Chondrocyte (in vitro differentiated cells): ENCODE measurements around the gene DNMT3A. TPM values are rescaled to one million over a fixed set of nuclear protein-coding genes. Genes with fewer than 3 reads are reported as not detected.

Experiments
- DNase-seq: peaks from one replicate; pipeline ENCODE4 v3.0.0; 2021; ENCODE audit warnings: mixed read lengths, low spot score
- H3K27ac Mint-ChIP-seq: one replicate; pipeline ENCODE4 v1.8.0; 2021; ENCODE audit warnings: mild to moderate bottlenecking, moderate library complexity, mixed read lengths; ENCODE audit not compliant: unreplicated experiment
- H3K27me3 Mint-ChIP-seq: 2 replicates; pipeline ENCODE4 v1.8.0; 2021; ENCODE audit warnings: low read depth, mixed read lengths
- H3K36me3 Mint-ChIP-seq: 2 replicates; pipeline ENCODE4 v1.8.0; 2021; ENCODE audit warnings: low read depth, mixed read lengths
- H3K4me1 Mint-ChIP-seq: 2 replicates; pipeline ENCODE4 v1.8.0; 2021; ENCODE audit warnings: low read depth, mild to moderate bottlenecking, mixed read lengths
- H3K4me3 Mint-ChIP-seq: one replicate; pipeline ENCODE4 v1.8.0; 2021; ENCODE audit warnings: mild to moderate bottlenecking, moderate library complexity, mixed read lengths; ENCODE audit not compliant: unreplicated experiment
- H3K9me3 Mint-ChIP-seq: 2 replicates; pipeline ENCODE4 v1.8.0; 2021; ENCODE audit warnings: low read depth, mixed read lengths
- CTCF ChIP-seq: fragments of 200-600 bp; sonication (generic); IDR thresholded peaks from 2 replicates; pipeline ENCODE4 v1.5.0; 2021; ENCODE audit warnings: antibody characterized with exemption, mild to moderate bottlenecking, moderate library complexity
- total RNA-seq: library from RNA; stranded (reverse); gene quantifications from 3 replicates; pipeline ENCODE4 v1.2.1, GENCODE V29; 2021

DNMT3A gene
- total RNA-seq, 1 donor from 2014 or later, result 43.9 TPM

DNA sequence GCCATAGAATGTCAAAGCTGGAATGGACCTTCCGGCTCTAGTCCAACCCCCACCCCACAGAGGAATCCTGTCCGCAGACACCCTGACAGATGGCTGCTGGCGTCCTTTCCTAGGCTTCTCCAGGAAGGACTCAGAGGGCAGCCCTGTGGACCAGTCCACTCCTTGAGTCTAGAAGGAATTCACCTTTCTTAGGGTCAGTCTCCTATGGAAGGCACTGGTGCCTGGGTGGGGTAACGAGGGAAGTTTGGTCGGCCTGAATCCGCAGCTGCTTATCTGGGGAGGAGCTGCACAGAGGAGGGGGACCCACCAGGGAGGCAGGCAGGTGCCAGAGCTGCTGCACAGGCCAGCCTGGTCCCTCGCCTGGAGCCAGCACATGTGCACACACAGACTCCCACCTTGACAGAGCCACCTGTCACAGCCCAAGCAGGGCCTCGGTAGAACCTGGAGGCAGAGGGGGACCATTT lies 2.5 kb downstream of the DNMT3A start:
- DNase-seq, result no peak
- TF ChIP-seq CTCF, result no peak
- Mint-ChIP-seq H3K27ac (no peak overlapping the region), H3K9me3 (no peaks in the 10 kb centered on the region), H3K36me3 (no peaks in the 10 kb centered on the region), H3K27me3 (no peaks in the 10 kb centered on the region), H3K4me3 (peak overlapping the region; percentile 54), H3K4me1 (no peaks in the 10 kb centered on the region)

DNA sequence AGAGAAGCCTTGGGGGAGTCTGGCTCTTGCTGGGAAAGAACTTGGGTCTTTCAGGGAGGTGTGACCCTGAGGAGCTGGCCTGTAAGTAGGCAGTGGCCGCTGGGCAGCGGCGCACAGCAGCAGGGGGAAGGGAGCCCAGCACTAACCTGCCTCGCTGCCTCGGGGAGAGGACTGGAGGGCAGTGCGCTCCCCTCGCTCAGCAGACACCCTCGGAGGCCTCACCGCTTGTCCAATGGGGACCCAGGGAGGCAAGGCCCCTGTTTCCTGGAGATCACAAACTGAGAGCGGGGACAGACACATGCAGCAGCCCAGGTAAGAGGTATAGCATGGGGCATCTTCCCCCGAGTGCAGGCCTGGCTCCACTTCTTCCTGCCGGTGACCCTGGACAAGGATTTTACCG lies 3.3 kb downstream of the DNMT3A start:
- Mint-ChIP-seq H3K4me1 (no peaks in the 10 kb centered on the region), H3K27ac (no peak overlapping the region), H3K27me3 (no peaks in the 10 kb centered on the region), H3K4me3 (no peak overlapping the region), H3K36me3 (no peaks in the 10 kb centered on the region), H3K9me3 (no peaks in the 10 kb centered on the region)
- no peak for DNase-seq
- no peak for TF ChIP-seq CTCF

GRCh38 chr2:25337891-25338290 lies 3.8 kb downstream of the DNMT3A start:
- Mint-ChIP-seq H3K36me3 (no peaks in the 10 kb centered on the region), H3K9me3 (no peaks in the 10 kb centered on the region), H3K4me1 (peaks cover under 1% of the 10 kb centered on the region), H3K27ac (no peak overlapping the region), H3K27me3 (no peaks in the 10 kb centered on the region), H3K4me3 (no peak overlapping the region)
- no peak for TF ChIP-seq CTCF
- no peak for DNase-seq

- no peaks in the 10 kb centered on the region for H3K36me3 Mint-ChIP-seq
- no peak for DNase-seq
- no peak overlapping the region for H3K4me3 Mint-ChIP-seq
- H3K27ac Mint-ChIP-seq, result no peak overlapping the region
- no peak for TF ChIP-seq CTCF
- H3K9me3 Mint-ChIP-seq, result no peaks in the 10 kb centered on the region
- H3K4me1 Mint-ChIP-seq, result peaks cover 4% of the 10 kb centered on the region
- no peaks in the 10 kb centered on the region for H3K27me3 Mint-ChIP-seq
Observed at GRCh38 chr2:25337276-25337675, 4.4 kb downstream of the DNMT3A start.

DNA sequence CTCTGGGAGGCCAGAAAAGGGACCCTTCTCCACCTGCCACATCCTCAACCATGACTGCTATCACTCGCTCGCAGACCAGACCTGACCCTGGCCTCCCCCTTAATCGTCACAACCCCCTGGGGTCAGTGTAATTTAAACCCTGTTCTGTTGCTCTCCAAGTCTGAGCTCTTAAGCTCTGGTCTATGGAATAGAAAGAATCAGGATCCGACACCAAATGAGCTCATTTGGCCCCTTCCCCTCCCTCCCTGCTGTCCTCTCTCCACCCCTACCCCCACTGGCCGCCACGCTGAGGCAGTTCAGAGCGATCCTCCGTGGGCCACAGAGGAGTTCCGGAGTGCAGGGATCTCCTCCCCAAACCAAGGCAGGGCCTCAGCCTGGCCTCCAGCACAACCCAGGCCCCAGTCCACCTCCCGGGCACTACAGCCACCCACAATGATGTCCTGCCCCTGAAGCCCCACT lies 5.3 kb downstream of the DNMT3A start:
- H3K27me3 Mint-ChIP-seq, result no peaks in the 10 kb centered on the region
- no peaks in the 10 kb centered on the region for H3K9me3 Mint-ChIP-seq
- no peak overlapping the region for H3K27ac Mint-ChIP-seq
- no peak overlapping the region for H3K4me3 Mint-ChIP-seq
- peaks cover 9% of the 10 kb centered on the region for H3K4me1 Mint-ChIP-seq
- no peak for TF ChIP-seq CTCF
- H3K36me3 Mint-ChIP-seq, result no peaks in the 10 kb centered on the region
- DNase-seq, result no peak
